GM23338 (cell line): ENCODE data around the gene CNTN5.

Source experiments
- CREB1 ChIP-seq: fragments of 250-450 bp; sonication (Bioruptor Pico); IDR thresholded peaks from 2 replicates; pipeline ENCODE4 v1.5.0; 2020; ENCODE audit warnings: low read depth, mild to moderate bottlenecking, moderate library complexity
- CTCF ChIP-seq, 2 experiments: fragments of 200-600 bp in 1 of 2; sonication (generic) in 1 of 2; conservative IDR thresholded peaks; 2 replicates each; pipeline versions ENCODE4 v1.5.1 to v1.6.1; 2016 to 2017; ENCODE audit warnings: antibody characterized with exemption in 2 of 2, low read depth in 2 of 2, mild to moderate bottlenecking in 2 of 2, moderate library complexity in 1 of 2
- JUNB ChIP-seq: IDR thresholded peaks from one replicate; pipeline ENCODE4 v1.6.1; 2016; ENCODE audit warnings: antibody characterized with exemption; ENCODE audit not compliant: unreplicated experiment
- POLR2AphosphoS5 ChIP-seq: IDR thresholded peaks from 2 replicates; pipeline ENCODE4 v1.6.1; 2016; ENCODE audit warnings: antibody characterized with exemption, low read depth
- ZNF331 ChIP-seq: fragments of 250-450 bp; sonication (Bioruptor Pico); IDR thresholded peaks from 2 replicates; pipeline ENCODE4 v1.5.0; 2020; ENCODE audit warnings: low read depth, mild to moderate bottlenecking, moderate library complexity
- TF ChIP-seq, protein P1 (sequence below): IDR thresholded peaks from one replicate; pipeline ENCODE4 v1.6.1; 2018; ENCODE audit warnings: antibody characterized with exemption; ENCODE audit not compliant: unreplicated experiment

DNA sequence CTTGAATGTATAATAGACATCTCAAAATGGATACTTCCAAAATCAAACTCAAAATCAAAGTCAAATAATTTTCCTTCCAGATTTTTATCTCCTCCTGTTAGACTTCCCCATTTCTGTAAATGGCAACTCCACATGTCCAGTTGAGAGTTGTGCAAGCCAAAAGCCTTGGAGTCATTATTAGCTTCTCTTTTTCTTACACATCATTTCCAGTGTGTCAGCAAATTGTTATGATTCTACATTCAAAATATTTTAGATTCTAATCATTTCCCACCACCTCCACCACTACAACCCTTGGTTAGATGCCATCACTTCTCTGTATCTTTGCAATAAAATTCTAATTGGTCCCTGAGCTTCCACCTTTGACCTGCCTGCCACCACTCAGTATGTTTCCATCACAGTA, 155.7 kb downstream of the CNTN5 start:
- TF ChIP-seq CREB1 (CRISPR knock-in tag): no peak
- no peak for TF ChIP-seq CTCF (conservative IDR thresholded peaks at IDR 0.05; ENCODE audit: low read depth in 2 of 2)
- TF ChIP-seq JUNB: no peak
- TF ChIP-seq, protein P1, sequence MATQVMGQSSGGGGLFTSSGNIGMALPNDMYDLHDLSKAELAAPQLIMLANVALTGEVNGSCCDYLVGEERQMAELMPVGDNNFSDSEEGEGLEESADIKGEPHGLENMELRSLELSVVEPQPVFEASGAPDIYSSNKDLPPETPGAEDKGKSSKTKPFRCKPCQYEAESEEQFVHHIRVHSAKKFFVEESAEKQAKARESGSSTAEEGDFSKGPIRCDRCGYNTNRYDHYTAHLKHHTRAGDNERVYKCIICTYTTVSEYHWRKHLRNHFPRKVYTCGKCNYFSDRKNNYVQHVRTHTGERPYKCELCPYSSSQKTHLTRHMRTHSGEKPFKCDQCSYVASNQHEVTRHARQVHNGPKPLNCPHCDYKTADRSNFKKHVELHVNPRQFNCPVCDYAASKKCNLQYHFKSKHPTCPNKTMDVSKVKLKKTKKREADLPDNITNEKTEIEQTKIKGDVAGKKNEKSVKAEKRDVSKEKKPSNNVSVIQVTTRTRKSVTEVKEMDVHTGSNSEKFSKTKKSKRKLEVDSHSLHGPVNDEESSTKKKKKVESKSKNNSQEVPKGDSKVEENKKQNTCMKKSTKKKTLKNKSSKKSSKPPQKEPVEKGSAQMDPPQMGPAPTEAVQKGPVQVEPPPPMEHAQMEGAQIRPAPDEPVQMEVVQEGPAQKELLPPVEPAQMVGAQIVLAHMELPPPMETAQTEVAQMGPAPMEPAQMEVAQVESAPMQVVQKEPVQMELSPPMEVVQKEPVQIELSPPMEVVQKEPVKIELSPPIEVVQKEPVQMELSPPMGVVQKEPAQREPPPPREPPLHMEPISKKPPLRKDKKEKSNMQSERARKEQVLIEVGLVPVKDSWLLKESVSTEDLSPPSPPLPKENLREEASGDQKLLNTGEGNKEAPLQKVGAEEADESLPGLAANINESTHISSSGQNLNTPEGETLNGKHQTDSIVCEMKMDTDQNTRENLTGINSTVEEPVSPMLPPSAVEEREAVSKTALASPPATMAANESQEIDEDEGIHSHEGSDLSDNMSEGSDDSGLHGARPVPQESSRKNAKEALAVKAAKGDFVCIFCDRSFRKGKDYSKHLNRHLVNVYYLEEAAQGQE: no peak
- TF ChIP-seq POLR2AphosphoS5: no peak
- no peak for TF ChIP-seq ZNF331 (CRISPR knock-in tag)
